Loucy (cell line): Measurements from ENCODE around the gene MICAL2.

Experiments used
- EZH2phosphoT487 ChIP-seq: fragments of 200-600 bp; IDR thresholded peaks from 2 replicates; pipeline ENCODE4 v1.6.1; 2018; ENCODE audit warnings: antibody characterized with exemption, mild to moderate bottlenecking, moderate library complexity, borderline replicate concordance
- TF ChIP-seq, protein P1 (sequence below): fragments of 200-600 bp; sonication (generic); conservative IDR thresholded peaks from 2 replicates; pipeline ENCODE4 v1.5.1; 2014; ENCODE audit warnings: mild to moderate bottlenecking, antibody characterized with exemption, low read length

DNA sequence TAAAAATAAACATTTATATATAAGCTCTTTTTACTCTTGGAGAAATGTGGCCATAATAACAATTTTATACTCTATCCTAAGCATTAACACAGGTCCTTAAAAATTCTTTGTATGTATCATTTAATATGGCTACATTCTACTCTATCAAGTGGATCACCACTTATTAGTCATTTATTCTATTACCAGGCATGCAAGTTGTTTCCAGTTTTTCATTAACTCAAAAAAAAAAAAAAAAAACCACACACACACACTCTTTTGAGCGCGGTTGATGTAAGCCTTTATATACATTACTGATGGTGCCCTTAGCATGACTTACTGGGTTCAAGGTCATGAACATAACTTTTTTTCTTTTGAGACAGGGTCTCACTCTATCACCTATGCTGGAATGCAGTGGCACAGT is 47.1 kb upstream of the MICAL2 start:
- no peak for TF ChIP-seq EZH2phosphoT487
- TF ChIP-seq, protein P1, sequence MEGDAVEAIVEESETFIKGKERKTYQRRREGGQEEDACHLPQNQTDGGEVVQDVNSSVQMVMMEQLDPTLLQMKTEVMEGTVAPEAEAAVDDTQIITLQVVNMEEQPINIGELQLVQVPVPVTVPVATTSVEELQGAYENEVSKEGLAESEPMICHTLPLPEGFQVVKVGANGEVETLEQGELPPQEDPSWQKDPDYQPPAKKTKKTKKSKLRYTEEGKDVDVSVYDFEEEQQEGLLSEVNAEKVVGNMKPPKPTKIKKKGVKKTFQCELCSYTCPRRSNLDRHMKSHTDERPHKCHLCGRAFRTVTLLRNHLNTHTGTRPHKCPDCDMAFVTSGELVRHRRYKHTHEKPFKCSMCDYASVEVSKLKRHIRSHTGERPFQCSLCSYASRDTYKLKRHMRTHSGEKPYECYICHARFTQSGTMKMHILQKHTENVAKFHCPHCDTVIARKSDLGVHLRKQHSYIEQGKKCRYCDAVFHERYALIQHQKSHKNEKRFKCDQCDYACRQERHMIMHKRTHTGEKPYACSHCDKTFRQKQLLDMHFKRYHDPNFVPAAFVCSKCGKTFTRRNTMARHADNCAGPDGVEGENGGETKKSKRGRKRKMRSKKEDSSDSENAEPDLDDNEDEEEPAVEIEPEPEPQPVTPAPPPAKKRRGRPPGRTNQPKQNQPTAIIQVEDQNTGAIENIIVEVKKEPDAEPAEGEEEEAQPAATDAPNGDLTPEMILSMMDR = no peak
